HG02885 (cell line): ENCODE data around the gene MZT2B.
"Not testable (repeated sequence)": the region's sequence is repeated elsewhere in the genome, so short reads cannot be mapped to it uniquely, and the experiment has no call there.

Experiments used
- ATAC-seq: cut with Tn5 transposase; IDR thresholded peaks from one replicate; pipeline ENCODE4 v1.9.1; 2021; ENCODE audit warnings: mild to moderate bottlenecking; ENCODE audit not compliant: unreplicated experiment, poor library complexity

Gene MZT2B

DNA sequence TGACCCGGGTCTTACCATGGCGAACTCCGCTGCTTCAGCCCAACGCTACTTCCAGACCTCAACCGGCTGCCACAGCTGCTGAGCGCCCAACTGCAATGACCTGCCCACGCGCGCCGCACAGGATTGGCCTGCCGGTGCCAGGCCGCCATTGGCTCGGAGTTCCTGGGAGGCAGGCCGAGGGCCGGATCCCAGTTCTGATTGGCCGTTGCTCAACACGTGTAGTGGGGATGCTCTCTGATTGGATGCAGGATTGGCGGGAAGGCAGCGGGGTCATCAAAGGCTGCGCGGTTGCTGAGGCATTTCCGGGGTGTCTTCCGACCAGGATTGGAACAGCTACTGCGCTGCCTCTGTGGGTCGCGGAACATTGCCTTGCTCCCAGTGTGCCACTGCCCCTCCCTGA is 16.3 kb downstream of the MZT2B start, which contains the start of gene TUBA3E:
TSS of gene TUBA3E (minus strand) at position 97 of the 400 bp plus-strand sequence. CDS start at position 18, 79 bp downstream.
- no peak for ATAC-seq

DNA sequence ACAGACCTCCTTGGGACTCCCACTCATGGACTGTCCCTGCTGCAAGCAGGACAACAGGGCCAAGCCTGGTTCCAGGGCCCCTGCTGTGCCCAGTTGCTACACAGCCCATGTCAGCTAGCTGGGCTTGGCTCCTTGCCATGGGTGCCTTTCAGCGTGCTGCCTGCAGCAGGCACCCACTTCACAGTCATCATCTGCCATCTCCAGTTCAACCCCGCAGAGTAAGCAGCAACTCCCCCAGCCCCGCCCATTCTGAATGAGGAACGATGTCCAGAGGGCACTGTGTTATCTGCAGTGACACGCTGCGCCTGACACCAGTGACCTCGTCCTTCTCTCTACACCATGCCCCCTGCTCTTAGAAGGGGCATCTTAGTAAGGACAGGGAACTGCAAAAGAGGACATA is 20.5 kb downstream of the MZT2B start:
- not testable (repeated sequence) for ATAC-seq

GRCh38 chr2:130203150-130203549 is 21.1 kb downstream of the MZT2B start:
- not testable (repeated sequence) for ATAC-seq

- ATAC-seq = not testable (repeated sequence)
Measured at GRCh38 chr2:130207051-130207450, 25.0 kb downstream of the MZT2B start.

DNA sequence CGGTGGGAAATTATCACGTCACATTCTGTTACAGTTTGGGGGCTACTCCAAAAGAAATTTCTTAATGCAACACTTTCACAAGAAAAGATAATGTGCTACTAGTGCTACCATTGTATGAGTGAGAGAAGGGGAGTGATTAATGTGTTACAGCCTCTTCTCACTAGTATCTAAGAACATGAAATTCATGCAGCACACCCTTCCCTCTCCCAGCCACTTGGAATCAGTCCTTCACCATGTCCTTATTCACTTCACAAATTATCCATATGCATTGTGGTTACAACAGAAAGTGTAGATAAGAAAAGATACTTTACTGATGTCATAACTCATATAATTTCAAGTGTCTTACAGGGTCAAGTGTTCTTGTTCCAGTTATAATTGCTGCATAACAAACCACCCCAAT is 37.1 kb downstream of the MZT2B start:
- not testable (repeated sequence) for ATAC-seq

GRCh38 chr2:130220505-130220904 is 38.4 kb downstream of the MZT2B start:
- not testable (repeated sequence) for ATAC-seq

- ATAC-seq = peak; percentile 96
Measured at GRCh38 chr2:130222523-130222922, 40.5 kb downstream of the MZT2B start.

- ATAC-seq = not testable (repeated sequence)
Measured at GRCh38 chr2:130228005-130228404, 45.9 kb downstream of the MZT2B start.

GRCh38 chr2:130228467-130229160 is 46.6 kb downstream of the MZT2B start:
- not testable (repeated sequence) for ATAC-seq

DNA sequence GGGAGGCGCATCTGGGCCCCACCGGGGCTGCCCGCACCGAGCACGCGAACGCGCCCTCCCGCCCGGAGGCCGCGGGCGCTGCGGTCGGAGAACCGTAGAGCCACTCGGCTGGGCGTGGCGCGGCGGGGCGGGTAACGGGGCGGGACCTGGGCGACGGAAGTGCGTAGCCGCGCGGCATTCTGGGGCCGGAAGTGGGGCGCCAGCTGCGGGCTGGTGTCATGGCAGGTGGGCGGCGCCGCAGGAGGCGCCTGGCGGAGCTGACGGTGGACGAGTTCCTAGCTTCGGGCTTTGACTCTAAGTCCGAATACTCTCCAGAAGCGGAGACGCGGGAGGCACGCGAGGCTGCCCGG is 47.1 kb downstream of the MZT2B start:
- ATAC-seq = not testable (repeated sequence)

GRCh38 chr2:130230376-130230775 is 48.3 kb downstream of the MZT2B start:
- ATAC-seq = not testable (repeated sequence)

DNA sequence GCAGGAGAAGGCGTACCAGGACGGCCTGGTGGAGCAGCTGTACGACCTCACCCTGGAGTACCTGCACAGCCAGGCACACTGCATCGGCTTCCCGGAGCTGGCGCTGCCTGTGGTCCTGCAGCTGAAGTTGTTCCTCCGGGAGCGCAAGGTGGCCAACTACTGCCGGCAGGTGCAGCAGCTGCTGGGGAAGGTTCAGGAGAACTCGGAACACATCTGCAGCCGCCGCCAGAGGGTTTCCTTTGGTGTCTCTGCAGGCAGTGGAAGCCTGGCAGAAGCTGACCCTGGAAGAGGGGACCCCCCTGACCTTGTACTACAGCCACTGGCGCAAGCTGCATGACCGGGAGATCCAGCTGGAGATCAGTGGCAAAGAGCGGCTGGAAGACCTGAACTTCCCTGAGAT is 48.8 kb downstream of the MZT2B start:
- not testable (repeated sequence) for ATAC-seq

GRCh38 chr2:130231656-130232055 is 49.6 kb downstream of the MZT2B start:
- no peak for ATAC-seq

DNA sequence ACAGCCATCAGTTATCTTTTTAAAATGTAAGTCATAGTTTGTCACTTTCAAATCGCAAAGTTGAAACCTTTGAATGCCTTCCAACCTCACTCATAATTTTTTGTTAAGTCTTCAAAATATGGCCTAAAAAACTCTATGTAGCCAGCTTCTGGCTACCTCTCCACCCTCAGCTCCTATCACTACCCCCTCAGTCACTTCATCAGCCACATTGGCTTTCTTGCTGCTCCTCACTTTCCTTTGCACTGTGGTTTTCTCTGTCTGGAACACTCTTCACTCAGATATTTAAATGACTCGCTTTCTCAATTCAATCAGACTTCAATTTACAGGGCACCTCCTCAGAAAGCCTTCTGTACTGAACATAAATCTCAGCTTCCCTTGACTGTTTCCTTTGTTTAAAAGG is 51.0 kb downstream of the MZT2B start:
- ATAC-seq = not testable (repeated sequence)

DNA sequence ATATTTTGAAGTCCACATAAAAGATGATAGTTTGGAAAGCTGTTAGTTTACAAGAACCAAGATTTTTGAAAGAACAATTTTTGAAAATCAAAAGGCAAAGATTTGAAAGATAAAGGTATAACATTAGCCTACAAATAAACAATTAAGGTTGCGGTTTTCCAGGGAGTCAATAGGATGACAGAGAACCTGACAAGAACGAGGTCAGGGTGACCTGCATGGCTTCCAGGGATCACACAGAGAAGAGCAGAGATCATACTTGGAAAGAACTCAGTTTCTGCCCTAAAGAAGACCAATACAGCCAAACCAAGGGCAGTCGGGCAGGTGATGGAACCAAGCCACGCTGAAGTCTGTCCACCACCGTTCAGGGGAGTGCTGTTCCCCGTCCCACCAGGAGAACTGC is 57.5 kb downstream of the MZT2B start:
- ATAC-seq = not testable (repeated sequence)
